Measurements from ENCODE around the gene TSSK1B.

DNA sequence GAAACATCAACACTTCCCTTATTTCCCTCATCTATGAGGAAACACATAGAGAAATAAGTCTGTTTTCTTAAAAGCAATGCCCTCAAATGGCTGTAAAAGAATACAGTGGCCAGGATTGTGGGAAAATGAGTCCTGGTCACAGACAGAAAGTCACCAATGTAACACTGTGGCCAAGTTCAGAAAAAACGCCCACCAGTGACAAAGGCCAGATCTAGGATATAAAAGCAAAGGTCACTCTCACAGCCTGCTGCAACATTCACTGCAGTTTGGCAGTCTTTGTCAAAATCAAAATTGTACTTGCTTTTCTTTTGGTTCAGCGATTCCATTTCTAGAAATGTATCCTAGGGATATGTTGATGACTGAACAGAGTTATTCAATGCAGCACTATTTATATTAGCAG lies 30.5 kb downstream of the TSSK1B start:
- TF ChIP-seq POLR2A (IDR thresholded peaks at IDR 0.05; ENCODE audit: low read length) (no peak), GATA1 (IDR thresholded peaks at IDR 0.05; ENCODE audit: low read depth, low read length) (no peak)
